Measurements from ENCODE around the gene RPL10A.

Gene RPL10A

DNA sequence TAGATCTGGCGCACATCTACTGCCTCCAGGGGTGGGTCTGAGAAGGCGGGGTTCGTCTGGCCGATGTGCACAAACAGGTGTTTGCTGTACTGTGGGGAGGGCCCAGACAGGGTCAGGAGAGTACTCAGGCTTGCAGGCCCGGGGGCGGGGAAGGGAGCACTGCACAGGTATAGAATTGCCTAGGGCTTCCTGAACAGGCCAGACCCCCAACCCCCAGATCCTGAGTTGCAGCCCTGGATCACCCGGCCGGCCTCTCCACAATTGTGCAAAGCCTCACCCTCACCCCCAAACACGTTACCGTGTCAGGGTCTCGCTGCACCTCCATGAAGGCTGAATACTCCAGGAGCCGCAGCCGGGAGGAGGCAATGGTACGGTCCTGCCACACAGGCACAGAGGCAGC, 7.8 kb downstream of the RPL10A start:
- DNase-seq = no peak

DNA sequence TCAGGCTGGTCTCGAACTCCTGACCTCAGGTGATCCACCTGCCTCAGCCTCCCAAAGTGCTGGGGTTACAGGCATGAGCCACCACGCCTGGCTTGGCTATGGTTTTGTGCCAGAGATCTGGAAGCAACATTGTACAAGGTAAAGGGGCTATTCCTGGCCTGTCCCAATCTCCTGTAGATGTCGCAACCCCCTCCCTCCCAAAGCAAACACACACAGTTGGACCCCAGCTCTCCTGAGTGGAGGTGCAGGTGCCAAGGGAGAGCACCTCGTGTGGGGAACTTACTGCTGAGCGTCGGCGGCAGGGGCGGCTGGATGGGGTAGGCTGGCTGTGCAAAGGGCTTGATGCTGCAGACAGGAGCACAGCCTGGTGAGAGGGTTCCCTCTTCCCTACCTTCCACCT, 8.8 kb downstream of the RPL10A start:
- DNase-seq = no peak

DNA sequence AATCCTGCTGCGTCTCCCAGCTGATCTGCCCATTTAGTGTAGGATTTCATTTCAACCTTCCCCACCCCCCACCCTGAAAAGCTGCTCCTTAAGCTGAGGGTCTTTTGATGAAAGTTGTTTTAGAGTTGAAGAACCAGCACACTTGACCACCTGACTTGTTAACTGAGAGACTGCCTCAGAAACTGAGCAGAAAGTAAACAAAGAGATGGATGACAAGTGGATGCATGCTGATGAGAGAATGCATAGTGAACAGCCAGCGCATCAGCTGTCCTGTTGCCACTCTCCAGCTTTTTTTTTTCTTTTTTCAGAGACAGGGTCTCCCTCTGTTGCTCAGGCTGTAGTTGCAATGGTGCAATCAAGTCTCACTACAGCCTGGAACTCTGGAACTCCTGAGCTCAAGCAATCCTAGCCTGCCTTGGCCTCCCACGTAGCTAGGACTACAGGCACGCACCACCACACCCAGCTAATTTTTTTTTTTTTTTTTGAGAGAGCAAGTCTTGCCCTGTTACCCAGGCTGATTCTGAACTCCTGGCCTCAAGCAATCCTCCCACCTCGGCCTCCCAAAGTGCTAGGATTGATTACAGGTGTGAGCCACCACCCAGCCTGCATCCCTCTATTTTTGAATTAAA, 9.5 kb downstream of the RPL10A start:
- DNase-seq = no peak

DNA sequence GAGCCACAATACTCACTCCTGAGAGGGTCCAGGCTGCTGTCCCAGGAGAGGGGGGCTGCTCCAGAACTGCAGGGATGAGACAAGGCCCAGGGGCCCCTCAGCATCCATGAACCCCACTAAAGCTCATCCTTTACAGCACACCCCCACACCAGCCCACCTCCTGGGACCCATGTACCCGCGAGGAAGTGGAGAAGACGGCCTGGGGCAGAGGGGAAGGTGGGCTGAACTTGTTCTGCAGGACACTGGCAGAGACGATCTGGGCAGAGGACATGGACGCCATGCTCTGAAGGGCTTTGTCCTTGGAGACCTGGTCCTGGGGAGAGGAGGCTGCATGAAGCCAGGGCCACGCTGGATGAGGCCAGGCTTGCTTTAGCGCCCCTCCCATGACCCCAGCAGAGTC, 10.1 kb downstream of the RPL10A start:
- no peak for DNase-seq

DNA sequence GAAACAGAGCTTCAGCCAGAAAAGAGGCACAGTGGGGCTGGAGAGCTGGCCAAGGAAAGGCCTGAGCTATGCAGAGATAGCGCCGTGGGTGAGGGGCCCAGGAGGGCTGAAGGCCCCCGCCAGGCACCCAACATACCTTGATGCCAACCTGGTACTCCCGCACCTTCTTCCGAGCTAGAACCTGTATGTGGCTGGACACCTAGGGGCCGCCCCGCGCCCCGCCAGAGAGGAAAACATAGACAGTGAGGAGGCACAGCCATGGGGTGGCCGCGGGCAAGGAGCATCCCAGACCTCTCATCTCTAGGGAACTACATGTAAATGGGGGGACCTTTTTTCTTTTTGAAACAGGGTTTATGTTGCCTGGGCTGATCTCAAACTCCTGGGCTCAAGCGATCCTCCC, 12.0 kb downstream of the RPL10A start:
- DNase-seq = no peak

DNA sequence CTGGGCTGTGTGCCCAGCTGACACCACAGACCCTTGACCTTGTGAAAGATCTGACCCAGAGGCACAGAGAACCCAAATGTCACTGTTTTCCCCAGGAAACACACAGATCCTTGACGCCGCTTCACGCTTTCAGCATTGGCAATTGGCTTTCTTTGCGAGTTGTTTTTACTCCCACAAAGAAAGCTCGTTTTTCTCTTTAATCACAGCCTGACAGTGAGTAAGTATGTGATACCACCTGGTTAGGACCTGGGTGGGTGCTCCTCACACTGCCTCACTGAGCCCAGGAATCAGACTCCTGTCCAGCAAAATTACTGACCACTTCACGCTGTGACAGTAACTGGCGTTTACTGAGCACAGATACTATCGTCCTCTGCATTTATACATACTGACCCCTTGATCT, 13.0 kb downstream of the RPL10A start:
- no peak for DNase-seq

DNA sequence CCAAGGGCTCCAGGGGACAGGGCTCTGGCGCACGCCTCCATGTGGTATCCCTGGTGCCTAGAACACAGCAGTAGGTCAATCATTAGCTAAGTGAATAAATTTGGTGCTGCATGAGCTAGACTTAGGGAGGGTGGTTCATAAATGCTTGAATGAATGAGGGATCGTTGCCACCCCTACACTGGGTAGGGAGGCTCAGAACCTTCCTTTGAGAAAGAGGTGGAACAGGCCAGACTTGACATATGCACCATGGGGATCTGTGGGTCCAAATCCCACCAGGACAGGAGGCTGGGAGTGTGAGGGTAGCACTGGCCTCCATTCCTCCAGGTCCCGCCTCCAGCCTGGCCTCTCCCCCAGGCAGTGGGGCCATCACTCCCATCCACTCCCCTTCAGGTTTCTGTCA, 14.9 kb downstream of the RPL10A start:
- no peak for DNase-seq

DNA sequence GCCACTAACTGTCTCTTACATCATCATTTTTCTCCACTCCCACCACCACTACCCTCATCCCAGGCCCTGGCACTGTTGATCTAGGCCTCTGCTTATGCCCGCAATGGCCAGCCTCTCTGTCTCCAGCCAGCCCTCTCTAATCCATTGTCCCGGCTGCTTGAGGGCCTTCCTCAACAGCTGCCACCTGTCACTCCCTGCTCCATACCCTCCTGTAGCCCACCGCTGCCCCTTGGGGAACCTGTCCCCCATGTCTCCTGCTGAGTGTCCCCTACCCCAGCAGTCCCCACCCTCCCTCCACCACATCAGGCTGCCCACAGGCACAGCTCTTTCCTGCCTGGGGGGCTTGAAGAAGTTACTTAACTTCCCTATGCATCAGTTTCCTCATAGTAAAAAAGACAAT, 15.3 kb downstream of the RPL10A start:
- no peak for DNase-seq

DNA sequence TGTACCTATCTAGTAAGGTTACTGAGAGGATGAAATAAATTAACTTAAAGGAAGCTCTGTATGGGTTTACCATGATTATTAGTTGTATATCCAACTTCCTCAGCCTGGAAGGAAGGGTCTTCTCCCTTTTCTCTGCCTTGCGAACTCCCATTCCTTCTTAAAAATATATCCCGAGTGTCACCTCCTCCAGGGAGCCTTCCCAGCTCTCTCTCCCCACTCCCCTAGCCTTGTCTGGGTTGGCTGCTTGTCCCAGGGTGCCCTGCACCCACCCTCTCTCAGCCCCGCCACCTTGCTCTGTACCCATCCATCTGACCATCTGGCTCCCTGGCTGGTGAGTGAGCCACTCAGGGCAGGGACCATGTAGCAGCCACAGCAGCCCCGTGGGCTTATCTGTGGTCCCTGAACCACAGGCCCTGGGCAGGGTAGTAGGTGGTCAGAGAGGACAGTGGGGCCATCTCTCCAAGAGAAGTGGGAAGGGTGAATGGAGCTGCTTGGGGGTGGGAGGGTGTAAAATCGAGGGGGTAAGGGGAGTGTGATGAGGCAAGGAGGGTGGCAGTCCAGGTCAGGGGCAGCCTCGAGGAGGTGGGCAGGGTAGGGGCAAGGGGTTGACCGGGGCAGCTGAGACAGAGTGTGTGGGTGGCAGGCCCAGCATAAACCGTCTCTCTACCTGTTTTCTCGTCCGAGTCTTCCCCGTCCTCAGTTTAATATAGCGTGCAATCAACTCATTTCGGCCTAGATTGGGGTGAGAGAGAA, 15.9 kb downstream of the RPL10A start:
- DNase-seq = no peak

DNA sequence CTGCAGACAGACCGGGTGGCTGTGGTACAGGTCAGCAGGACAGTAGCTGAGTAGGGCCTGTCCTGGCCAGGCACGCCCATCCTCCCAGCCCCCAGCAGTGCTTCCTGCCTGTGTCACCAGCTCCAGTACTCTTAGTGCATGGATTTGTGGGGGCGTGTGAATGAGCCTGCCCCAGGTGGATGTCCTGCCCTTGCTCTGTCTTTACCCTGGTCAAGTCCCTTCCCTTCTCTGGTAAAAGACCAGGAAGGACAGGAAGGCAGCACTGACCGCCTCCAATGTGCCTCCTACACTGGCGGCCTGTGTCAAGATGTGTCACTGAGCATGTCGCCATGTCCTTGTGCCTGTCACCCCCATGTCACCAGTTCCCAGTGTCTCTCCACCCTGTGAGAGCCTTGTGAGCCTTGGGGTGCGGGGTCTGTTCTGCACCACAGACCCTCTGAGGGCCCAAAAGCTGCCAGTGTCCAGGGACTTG, 16.8 kb downstream of the RPL10A start:
- DNase-seq = no peak

DNA sequence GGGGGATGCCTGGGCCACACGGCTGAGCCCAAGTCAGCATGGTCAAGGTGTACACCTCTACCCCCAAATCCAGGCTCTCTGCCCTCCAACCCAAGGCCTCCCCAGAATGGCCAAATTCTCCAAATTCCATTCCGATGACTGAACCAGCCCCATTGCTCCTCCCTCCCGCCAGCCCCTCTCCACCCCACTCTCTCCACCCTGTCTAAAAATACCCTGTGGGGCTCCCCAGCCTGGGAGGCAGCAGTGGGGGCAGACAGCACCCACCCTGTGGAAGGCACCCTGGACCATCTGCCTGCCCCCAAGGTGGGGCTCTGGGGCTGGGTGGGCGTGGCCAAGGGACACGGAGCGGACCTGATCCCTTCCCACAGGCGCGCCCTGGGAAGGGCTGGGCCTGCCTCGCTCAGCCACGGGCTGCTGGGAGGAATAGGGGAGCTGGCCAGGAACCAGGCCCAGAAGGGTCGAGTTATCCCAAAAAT, 17.2 kb downstream of the RPL10A start:
- DNase-seq = no peak

DNA sequence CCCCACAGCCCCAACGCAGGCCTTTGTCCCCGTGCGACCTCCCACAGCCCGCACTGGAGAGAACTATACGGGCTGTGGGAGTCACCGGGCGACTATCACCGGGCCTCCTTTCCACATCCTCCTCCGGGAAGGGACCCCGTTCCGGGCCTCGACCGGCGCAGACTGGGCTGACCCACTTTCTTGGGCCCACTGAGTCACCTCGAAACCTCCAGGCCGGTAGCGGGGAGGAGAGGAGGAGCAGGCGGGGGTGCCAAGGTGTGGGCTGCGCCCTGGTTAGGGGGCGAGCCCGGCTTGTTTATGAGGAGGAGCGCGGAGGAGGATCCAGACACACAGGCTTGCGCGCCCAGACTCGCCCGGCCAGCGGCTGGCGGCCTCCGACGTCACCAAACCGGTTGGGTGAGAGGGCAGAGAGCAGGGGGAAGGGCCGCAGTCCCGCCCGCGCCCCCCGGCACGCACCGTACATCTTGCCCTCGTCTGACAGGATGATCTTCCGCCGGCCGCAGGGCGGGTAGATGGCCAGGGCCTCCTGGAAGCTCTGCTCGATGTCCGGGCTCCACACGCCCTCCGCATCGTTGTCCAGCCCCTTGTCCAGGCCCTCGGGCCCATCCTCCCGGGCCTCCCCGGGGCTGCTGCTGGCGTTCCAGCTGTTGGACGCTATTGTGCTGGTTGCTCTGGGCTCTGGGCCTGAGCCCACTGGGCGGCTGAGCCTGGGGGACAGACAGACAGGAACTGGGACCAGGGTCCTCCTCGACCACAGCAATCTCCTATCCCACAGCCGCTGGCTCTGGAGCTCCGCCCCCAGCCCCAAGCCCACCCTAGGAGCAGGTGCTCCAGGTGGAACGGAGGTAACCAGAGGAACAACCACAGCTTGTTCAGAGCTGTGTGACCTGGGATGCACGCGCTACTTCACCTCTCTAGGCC, 18.1 kb downstream of the RPL10A start:
- DNase-seq = no peak

DNA sequence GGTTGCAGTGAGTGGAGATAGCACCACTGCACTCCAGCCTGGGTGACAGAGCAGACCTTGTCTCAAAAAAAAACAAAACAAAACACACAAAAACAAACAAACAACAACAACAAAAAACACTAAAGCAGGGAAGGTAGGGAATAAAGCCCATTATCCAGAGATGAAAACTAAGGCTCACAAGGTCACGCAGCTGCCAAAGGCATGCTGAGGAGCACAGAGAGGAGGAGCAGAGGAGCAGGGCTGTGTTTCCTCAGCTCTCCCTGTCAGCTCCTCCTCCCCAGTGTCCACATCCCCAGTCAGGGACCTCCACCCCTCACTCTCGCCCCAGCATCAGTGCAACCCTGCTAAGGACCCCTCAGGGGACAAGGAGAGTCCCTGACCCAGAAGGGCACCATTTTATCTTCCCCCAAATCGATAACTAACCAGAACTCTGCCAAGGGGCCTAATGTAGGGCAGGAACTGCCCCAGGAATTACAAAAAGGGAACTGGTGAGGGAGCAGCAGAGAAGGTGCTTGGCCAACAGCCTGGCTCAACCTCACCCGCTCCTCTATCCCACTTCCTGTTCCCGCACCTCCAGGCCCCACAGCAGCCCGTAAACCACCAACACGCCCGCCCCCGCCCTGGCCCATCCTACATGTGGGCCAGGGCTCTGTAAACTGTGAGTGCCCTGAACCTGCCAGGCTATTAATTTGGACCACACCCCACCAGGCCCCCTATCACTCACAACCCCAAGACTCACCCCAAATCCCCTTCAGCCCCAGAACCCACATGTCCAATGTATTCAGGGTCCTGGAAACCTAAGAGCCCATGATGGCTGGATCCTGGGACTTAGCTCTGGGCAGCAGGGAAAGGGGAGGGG, 19.7 kb downstream of the RPL10A start:
- no peak for DNase-seq

DNA sequence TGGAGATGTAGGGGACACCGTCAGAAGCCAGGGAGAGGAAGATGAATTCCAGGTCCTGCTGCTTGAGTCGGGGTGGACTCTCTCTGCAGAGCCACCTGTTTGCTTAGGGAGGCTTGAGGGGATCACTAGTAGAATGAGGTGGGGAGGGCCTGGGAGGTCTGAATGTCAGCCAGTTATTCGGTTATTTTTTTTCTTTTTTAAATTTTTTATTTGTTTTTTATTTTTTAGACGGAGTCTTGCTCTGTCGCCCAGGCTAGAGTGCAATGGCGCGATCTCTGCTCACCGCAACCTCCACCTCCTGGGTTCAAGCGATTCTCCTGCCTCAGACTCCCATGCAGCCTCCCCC, 20.3 kb downstream of the RPL10A start:
- DNase-seq = no peak

DNA sequence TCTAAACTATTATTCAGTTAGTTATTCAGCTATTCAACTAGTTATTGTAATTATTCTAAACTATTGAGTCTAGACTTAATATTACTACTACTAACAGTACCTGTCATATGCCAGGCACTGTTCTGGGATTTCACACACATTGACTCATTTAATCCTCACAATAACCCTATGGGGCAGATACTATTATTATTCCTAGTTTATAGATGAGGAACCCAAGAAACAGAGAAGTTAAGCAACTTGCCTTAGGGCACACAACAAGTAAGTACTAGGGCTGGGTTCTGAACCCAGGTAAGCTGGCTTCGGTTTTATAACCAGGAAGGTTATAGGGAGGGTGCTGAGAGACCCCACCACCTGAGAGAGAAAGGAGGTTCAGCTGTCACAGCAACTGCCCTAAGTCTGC, 20.9 kb downstream of the RPL10A start:
- no peak for DNase-seq

DNA sequence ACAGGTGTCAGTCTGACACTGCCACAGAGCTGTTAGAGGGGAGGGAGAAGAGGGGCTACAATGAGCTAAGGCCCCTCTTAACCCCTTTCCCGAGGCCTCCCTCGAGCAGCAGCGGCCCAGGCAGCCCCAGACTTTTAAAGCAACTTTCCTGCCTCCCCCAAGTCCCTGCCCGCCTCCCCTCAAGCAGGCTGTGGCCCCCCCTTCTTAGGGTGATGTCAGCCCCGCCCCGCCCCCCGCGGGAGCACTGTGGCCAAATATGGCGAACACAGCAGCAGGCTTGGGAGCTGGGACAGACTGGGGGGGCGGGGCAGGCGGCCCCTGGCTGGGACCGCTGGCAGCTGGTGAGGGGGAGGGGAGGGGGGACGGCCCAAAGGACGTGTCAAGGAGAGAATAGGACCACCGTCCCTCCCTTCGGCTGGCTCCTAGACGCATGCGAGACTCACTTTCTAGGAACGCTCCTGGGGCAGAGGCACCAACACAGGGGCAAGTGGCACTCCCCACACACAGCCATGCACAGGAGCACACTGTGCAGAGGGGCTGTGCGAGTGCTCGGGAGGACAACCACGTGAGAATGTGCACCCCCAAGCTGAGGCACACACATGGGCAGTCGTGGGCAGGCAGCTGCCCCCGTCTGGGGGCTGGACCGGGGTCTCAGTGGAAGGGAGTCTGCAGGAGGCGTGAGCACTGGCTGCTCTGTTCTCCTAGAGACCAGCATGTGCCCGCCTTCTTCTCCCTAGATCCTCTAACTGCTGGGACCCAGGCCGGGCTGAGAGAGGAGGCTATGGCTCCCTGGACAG, 22.0 kb downstream of the RPL10A start:
- DNase-seq = peak; percentile 90

DNA sequence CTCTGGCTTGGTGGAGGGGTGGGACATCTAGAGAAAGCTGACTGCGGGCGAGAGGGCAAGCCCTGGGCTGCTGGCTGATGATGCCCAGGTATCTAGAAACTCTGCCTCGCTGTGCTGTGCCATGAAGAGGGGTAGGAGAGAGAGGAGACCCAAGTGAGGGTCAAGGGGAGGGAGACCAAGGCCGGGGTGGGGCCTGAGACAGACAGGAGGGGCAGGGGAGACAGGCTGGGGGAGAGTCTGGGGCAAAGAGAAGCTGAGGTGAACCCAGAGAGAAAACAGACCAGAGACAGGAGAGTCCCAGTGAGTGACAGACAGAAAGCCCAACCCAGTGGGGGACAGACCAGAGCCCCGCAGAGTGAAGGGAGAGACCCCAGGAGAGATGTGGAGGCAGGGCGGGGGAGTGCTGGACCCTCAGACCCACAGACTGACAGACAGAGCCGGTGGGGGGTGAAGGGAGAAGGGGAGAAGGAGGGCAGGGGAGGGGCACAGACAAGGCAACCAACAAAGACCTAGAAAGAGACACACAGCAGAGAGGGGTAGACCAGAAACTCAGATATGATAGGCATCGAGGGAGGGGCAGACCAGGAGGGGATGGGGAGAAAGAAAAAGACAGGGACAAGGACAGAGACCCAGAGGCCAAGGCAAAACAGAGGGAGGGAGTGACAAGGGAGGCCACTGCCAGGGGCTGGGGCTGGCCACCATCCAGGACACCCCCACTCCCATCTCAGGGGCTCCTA, 22.8 kb downstream of the RPL10A start:
- DNase-seq = no peak

DNA sequence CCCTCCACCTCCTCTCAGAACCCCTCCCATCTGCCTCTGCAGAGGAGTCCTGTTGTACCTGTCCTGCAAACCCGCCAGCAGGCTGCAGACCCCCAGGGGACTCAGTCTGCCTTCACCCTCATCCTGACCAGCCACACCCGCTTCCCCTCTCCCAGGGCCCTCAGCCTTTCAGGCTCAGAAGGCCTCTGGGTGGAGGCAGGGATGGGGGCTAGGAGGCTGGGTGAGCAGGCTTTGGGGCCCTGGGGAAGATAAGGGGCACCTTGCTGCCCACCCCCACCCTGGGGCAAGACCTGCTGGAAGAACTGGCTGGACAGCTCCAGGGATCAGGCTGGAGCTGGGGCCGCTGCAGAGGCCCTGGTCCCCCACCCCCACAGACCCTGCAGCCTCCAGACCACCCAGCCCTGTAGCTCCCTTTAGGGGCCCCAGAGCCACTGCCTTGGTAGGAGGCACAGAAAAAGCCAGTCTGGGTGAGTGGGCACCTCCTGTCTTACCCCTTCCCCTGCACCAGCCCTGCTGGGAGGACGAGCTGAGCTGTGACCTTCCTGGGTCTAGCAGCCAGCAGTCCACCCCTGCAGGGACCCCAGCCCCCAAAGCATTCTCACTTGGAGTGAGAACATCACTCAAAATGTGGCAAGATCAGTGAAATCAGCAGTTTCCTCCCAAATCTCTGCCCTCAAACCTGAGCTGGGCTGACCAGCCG, 23.5 kb downstream of the RPL10A start:
- no peak for DNase-seq

DNA sequence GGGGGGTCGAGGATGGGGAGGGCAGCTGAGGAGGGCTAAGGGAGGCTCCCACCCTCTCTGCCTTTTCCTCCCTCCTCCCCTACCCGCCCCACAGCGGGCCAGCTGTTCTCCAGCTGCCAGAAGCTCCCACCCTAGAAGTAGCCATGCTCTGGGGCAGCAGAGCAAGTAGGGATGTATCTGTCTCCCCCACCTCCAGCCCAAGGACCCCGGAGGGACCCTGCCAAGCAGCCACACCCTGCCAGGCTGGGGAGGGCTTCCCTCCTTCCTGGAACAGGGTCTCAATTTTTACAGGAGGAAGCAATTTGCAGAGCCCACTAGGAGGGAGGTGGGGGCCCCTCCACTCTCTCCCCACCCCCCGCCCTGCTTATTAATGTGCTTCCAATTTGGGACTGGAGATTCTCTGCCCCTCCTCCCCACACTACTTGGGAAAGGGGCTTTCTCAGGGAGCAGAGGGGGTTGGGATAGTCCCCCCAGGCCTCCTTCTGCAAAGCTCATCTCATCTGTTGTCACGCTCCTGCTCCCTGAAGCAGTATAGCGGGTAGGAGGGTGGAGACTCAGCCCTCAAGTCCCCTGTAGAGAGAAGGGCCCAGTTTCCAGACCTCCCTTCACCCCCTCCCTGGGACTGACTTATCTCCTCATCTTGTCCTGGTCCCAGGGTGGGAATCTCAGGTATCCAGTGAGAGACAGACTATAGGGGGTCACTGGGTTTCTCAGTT, 24.2 kb downstream of the RPL10A start:
- no peak for DNase-seq

DNA sequence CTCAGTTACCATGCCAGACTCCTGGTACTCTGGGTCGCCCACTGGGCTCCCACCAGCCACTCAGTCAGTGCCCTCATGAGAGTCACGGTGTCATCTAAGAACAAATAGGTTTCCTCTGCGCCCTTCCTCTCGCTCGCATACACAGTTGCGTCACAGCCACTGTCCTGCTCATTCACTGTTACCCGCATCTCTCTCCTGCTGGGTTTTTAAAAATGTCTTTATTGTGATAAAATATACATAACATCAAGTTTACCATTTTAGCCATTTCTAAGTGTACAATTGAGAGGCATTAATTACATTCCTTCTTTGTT, 24.7 kb downstream of the RPL10A start:
- DNase-seq = no peak

Data from femur (tissue), 1 donor.